CD4-positive, alpha-beta T cell treated with Interferon gamma for 1 hour (primary cell): ENCODE results near the gene DIAPH2.
"Not testable (repeated sequence)": the region's sequence is repeated elsewhere in the genome, so short reads cannot be mapped to it uniquely, and the experiment has no call there.

Source experiments
- DNase-seq: peaks from one replicate; pipeline ENCODE4 v3.0.0-alpha.2; 2020

DIAPH2 gene

GRCh38 chrX:97401154-97401553, 716.5 kb downstream of the DIAPH2 start:
- no peak for DNase-seq

GRCh38 chrX:97401586-97402136, 717.0 kb downstream of the DIAPH2 start:
- DNase-seq, result no peak

- no peak for DNase-seq
Measured at GRCh38 chrX:97402333-97402732, 717.7 kb downstream of the DIAPH2 start.

GRCh38 chrX:97402903-97403302, 718.3 kb downstream of the DIAPH2 start:
- DNase-seq, result no peak

- no peak for DNase-seq
Measured at GRCh38 chrX:97405031-97405660, 720.5 kb downstream of the DIAPH2 start.

- DNase-seq, result not testable (repeated sequence)
Measured at GRCh38 chrX:97409632-97410415, 725.2 kb downstream of the DIAPH2 start.

GRCh38 chrX:97416461-97416860, 731.8 kb downstream of the DIAPH2 start:
- no peak for DNase-seq

- no peak for DNase-seq
Measured at GRCh38 chrX:97429101-97429500, 744.5 kb downstream of the DIAPH2 start.

GRCh38 chrX:97431281-97431680, 746.6 kb downstream of the DIAPH2 start:
- no peak for DNase-seq

GRCh38 chrX:97446298-97446882, 761.7 kb downstream of the DIAPH2 start:
- no peak for DNase-seq

GRCh38 chrX:97447306-97447705, 762.7 kb downstream of the DIAPH2 start:
- no peak for DNase-seq

- DNase-seq, result no peak
Measured at GRCh38 chrX:97452283-97452682, 767.6 kb downstream of the DIAPH2 start.

GRCh38 chrX:97461763-97462162, 777.1 kb downstream of the DIAPH2 start:
- no peak for DNase-seq

GRCh38 chrX:97471071-97471470, 786.4 kb downstream of the DIAPH2 start:
- no peak for DNase-seq

- DNase-seq, result no peak
Measured at GRCh38 chrX:97474933-97475332, 790.3 kb downstream of the DIAPH2 start.

- no peak for DNase-seq
Measured at GRCh38 chrX:97479106-97479890, 794.7 kb downstream of the DIAPH2 start.

- no peak for DNase-seq
Measured at GRCh38 chrX:97481228-97481627, 796.6 kb downstream of the DIAPH2 start.

GRCh38 chrX:97482666-97483300, 798.1 kb downstream of the DIAPH2 start:
- no peak for DNase-seq

GRCh38 chrX:97490656-97491055, 806.0 kb downstream of the DIAPH2 start:
- no peak for DNase-seq

GRCh38 chrX:97494756-97495372, 810.2 kb downstream of the DIAPH2 start:
- DNase-seq, result no peak

GRCh38 chrX:97498093-97498492, 813.5 kb downstream of the DIAPH2 start:
- DNase-seq, result no peak

- DNase-seq, result no peak
Measured at GRCh38 chrX:97504431-97504830, 819.8 kb downstream of the DIAPH2 start.
